CD1c-positive myeloid dendritic cell (primary cell): ENCODE measurements around the gene ATP6V0A1.
A peak's percentile ranks its signal among the peaks of the same experiment; 100 is the strongest.

ENCODE experiments used
- DNase-seq: peaks from one replicate; pipeline ENCODE4 v3.0.0-alpha.2; 2016; ENCODE audit errors: extremely low spot score

ATP6V0A1 gene

DNA sequence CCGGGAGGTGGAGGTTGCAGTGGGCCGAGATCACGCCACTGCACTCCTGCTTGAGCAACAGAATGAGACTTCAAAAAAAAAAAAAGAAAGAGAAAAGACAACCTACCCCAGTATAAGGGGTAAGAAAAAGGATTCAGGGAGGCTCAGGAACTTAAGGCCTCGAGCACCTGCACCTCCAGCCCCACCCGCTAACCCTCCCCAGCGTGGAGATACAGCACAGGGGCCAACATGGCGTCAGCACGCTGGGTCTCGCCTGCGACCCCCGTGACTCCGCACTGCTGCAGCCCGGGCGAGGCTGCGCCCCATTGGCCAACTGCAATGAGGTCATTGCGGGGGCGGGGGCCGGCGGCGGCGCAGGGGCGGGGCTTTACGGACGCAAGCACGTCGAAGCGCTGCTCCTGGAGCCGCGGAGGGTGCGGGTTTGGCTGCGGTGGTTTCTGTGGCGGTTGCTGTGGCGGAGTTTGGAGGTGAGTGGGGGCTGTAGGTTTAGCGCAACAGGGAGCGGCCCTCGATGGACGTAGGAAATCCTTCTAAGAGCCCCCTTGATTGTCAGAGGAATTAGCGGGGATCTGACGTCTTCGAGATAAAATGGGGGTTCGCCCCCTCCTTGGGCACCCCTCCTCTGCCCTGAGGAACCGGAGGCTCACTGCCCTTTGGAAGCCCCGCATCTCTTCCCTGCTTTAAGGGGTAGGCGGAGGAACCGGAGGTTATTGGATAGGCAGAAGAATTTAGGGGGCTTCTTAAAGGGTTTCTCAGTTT, at the start of gene ATP6V0A1:
Gene ATP6V0A1, plus strand, starts transcription at position 382 of the 759 bp plus-strand sequence. CDS start 2,017 bp downstream, outside the sequence.
- peak; percentile 93 for DNase-seq

DNA sequence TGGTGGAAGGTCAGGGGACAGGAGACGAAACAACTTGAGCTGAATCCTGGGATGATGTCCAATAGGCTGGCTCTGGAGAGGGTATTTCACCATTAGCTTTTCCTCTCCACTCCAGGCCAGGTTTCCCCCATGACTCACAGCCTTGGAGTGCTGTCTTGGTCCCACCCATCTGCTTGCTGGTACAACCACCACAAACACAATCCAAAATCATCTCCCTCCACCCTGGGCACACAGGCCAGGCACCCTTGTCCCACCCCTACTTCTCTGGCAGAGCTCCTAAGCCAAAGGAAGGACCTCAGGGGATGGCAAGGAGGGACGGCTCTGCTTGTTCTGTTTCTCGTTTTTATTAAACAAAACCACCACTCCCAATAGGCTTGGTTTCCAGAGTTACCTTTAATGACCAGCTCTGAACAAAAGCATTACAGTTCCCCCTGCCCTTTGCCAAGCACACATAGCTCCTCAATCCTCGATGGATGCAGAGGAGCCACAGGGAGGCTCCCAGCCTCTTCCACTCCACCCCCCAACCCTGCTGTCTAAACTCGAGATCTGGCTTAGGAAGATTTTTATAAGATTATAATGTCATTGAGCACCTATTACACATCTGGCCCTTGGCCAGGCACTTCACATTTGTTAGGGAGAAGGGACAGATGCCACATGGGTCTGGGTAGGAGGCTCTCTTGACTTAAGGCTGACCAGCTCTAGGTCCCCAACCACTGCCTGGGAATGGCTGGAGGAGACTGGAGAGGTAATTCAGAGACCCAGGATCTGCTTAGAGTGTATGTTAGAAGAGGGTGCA, 49.0 kb upstream of the ATP6V0A1 start:
- DNase-seq: no peak

DNA sequence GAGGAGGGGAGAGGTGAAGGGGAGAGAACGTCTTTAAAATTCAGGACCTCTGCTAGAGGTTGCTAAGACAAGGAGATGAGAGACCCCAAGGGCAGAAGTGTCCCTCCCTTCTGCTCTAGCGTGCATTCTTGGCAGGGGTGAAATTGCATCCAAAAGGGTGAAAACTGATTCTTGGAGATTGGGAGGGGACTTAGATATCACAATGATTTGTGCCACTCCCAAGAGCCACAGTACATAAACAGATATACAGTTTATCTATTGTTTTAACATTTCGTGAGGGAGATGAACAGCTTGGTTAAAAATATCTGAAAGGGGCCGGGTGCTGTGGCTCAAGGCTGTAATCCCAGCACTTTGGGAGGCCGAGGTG, 48.4 kb upstream of the ATP6V0A1 start:
- DNase-seq: no peak

DNA sequence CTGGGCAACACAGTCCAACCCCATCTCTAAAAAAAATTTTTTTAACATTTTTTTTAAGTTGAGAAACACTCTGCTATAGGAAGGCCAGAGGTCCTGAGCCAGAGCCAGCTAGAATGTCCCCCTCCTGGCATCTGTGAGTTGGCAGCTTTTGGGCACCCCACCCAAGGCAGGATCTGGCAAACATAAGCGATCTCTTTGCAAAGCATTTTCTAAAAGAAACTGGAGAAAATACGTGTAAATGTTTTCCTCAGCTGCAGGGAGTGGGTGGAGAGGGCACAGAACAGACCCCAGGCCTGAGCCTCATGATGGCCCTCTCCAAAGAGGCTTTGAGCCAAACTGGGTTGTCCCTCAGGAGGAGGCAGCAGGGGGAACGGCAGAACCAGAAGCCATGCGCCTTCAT, 47.3 kb upstream of the ATP6V0A1 start:
- no peak for DNase-seq

DNA sequence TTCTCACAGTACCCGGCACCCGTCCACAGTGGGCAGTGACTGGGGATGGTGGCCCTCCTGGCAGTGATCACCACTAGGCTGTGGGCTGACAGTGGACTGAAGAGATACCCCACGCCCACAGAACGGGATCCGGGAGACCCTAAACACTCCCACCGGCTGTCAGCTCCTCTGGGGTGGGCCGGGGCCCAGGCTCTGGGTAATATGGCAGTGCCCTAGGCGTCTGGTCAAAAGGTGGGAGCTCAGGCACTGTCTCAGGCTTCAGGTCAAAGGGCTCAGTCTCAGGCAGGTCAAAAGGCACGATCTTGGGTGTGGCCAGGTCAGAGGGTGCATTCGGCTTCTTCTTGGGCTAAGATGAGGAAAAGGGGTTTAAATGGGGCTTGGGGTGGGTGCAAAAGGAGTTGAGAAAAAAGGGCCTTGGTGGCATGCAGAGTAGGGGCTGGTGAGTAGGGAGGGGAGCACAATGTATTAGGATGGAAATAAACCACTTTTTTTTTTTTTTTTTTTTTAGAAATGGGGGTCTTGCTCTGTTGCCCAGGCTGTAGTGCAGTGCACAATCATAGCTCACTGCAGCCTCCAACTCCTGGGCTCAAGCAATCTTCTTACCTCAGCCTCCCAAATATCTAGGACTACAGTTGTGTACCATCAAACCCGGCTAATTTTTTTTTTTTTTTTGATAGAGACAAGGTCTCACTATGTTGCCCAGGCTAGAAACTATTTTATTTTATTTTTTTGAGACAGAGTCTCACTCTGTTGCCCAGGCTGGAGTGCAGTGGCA, 46.6 kb upstream of the ATP6V0A1 start:
- DNase-seq: no peak

DNA sequence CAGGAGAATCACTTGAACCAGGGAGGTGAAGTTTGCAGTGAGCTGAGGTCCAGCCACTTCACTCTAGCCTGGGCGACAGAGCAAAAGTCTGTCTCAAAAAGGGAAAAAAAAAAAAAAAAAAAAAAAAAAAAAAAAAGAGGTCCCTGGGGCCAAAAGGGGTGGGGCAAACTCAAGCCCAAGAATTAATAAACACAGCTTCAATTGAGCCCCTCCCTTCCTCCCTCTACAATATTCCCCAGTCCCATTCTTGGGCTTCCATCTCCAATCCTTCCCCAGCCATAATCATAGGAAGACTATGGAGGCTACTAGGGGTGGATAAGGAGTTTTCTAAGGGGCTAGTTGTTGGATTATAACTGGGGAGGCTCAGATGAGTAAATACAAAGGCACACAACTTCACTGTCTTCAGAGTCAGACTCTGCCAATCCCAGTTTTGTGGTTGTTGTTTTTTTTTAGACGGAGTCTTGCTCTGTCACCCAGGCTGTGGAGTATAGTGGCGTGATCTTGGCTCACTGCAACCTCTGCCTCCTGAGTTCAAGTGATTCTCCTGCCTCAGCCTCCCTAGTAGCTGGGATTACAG, 45.1 kb upstream of the ATP6V0A1 start:
- DNase-seq: no peak

DNA sequence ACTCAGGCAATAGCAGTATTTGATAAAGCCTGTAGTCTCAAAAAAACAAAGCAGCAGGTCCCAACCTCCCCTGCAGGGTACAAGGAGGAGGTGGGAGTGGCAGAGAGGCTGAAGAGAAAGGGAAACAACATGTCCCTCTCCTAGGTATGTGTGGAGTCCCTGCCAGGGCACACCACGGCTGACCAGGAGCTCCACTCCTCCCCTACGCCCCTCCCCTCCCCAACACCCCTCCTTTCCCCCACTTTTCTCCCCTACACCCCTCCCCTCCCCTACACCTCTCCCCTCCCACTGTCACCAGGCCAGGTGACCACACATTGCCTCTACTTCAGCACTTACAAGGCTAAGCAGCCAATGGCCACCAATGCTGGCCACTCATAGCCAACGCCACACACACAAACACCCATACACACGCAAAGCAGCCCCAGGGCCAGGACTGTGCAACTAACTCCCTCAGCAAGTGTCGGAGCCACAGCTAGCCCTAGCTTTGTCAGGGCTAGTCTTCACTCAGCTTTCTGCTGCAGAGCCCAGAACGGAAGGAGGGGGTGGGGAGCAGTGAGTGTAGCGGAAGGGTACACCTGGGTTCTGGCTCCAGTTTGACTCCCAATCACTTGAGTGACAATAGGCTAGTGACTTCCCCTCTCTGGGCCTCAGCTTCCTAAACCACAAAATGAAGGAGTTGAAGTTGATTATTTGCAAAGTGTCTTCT, 43.8 kb upstream of the ATP6V0A1 start:
- DNase-seq: peak; percentile 30

DNA sequence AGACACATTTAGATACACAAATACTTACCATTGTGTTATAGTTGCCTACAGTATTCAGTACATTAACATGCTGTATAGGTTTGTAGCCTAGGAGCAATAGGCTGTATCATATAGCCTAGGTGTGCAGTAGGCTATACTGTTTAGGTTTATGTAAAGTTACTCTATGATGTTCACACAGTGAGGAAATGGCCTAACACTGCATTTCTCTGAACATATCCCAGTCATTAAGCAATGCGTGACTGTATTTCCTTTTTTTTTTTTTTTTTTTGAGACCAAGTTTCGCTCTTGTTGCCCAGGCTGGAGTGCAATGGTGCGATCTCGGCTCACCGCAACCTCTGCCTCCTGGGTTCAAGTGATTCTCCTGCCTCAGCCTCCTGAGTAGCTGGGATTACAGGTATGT, 40.7 kb upstream of the ATP6V0A1 start:
- DNase-seq: peak; percentile 64

DNA sequence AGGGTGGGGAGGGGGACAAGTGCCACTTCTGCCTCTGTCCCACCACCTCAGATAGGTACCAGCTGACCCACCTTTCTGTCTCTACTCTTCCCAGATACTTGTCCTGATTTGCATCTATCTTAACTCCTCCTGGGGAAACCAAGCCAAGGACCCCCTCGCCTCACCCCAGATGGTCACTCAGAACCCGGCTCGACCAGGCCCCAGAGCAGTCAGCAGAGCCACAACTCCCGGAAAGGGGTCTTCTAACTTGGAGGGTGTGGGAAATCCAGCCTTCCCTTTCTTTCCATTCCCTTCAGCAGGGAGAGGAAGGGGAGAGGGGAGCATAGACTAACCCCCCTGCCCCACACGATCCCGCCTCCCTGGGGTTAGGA, 37.6 kb upstream of the ATP6V0A1 start:
- DNase-seq: no peak

DNA sequence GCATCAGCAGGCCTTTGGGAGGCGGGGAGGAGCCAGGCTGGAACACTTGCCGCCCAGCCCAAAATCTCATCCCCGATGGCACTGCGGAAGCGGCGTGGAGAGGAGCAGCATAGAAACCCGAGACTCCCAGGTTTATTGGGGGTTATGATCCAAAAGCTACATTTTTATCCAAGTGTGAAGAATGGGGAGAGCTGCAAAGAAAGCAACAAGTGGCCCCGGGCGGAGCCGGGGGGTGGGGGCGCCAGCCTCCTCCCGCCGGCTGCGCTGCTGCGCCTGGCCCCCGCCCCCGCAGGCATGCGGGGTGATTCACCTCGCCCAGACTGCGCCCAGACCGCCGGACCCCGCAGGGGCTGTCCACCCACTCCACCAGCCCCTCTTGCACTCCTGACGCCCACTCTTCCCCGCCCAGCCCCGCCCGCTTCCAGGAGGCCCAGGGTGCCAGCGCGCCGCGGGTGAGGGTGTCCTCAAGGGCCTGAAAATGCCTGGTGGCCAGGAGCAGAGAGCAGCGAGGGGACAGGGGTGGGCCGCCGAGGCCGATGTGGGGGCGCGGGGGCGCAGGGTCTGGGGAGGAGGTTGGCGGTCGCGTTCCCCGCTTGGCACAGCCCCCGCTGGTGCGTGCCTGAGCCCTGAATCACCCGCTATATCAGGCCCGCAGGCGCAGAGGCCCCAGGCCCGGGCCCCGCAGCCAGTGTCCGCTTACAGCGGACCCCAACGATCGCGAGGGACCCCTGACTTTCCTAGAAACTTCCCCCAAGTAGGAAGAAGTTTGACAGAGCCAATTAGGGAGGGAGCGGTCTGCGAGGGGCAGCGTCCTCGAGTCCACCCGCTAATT, 37.0 kb upstream of the ATP6V0A1 start:
- peak; percentile 46 for DNase-seq

DNA sequence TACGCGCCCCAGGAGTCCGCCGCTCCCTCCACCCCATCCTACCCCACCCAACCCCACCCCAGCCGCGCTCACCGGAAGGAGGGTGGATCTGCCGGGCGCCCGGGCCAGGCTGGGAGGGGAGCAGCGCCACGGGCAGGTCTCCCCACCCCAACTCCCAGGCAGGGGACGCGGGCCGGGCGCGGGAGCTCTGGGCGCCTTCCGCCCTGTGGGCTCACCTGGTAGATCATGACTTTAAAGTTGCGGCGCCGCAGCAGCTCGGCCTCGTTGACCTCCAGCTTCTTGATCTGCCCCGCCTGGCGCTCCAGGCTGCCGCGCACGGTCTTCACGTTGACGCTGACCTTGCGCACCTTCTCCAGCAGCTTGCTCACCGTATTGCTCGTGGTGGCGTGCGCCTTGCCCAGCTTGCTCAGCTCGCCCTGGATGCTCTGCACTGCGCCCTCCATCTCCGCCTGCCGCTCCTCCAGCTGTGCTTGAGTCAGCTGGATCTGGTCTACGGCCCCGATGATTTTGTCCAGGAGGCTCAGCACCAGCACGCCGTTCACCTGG, 36.2 kb upstream of the ATP6V0A1 start:
- DNase-seq: no peak

DNA sequence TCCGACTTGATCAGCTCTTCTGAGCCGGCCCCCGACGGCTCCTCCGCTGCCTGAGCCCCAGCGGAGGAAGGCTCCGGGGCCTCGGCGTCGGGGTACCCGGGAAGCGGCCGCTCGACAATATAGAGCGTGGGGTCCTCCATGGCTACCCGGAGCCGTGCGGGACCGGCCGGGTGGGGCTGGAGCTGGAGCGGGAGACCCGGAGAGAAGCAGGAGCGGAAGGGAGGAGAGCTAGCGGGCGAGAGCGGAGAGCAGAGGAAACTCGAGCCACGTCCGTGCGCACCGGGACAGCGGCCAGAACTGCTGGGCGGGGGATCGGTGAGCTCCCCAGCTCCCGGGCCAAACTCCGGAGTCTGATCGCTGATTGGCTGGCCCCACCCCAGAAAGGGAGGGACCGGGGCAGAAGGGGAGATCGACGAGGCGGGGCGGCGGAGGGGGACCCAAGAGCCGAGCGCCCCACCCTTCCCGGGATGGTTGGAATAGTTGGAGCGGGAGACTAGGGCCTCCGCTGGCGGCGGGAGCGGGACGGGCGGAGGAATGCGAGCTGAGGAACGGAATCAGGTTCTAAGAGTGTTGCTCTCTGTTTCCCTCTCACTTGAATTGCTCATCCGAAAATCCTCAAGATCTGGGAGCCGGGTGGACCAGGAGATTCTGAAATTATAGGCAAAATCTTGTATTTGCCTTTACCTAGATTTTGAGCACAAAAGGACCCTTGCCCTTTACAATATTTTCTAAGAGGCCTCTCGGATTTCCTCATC, 35.5 kb upstream of the ATP6V0A1 start, which contains the start of gene CAVIN1:
Gene CAVIN1, minus strand, starts transcription at position 299 of the 755 bp plus-strand sequence. Its CDS starts 159 bp downstream, at position 140.
- peak; percentile 35 for DNase-seq

DNA sequence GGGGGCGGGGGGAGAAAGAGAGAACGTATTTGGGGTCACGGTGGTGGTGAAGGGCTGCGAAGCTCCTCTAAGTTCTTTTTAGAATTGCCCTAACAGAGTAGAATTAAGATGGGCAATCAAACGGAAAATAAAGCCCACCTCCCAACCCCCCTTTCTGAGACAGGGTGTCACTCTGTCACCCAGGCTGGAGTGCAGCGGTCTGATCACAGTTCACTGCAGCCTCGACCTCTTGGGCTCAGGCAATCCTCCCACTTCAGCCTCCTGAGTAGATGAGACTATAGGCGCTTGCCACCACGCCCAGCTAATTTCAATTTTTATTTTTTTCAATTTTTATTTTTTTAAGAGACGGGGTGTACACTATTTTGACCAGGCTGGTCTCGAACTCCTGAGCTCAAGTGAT, 34.9 kb upstream of the ATP6V0A1 start:
- DNase-seq: no peak

DNA sequence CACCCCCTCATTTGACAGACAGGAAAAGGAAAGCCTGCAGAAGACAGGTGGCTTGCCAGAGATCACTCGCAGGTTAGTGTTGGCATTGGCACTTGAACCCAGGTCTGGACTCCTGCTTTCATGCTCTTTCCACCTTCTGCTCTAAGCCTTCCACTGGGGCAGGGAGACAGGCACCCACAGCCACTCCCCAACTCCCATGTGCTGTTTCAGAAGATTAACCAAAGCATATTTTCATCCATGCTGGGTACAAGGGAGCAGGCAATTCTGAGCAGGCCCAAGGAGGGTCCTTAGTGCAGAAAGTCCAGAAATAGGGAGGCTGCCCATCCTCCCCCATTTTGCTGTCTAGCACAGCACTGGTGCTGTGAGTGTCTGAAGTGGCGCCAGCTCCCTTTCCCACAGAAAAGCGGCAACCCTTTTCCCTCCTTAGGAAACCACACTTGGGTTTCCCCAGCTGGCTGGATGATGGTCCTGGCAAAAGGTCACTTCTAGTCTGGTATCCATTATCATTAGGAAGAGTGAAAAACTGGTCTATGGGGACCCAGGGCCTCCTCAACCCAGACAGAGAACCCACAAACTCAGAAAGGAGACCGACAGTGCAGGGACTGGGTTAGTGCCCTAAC, 33.6 kb upstream of the ATP6V0A1 start:
- DNase-seq: no peak

DNA sequence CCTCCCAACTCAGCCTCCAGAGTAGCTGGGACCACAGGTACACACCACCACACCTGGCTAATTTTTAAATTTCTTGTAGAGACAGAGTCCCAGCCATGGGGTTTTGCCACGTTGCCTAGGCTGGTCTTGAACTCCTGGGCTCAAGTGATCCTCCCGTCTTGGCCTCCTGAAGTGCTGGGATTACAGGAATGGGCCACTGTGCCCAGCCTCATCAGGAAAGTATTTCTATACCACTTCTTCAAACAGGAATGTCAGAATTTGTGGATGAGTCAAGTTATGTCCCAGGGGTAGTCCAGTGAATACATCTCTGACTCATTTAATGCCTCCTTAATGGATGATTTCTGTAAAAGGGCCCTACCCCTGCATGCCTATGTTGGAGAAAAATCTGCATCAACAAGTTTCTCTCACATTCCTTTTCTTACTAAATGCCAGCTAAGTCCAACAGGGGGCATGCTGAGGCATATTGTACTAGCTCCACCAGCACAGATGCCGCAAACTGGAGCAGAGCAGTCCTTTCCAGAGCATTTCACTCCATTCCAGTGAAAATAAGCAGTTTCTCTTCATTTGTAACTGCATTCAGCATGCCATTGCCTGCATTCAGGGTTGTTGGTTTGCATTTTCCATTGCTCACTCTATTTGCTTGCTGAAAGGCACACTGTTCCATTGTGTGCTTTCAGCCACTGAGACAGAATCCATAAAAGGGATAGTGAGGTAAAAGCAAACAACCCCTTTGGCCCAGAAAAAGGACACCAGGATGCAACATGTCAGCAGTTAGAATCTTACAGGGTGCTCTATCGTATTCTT, 30.3 kb upstream of the ATP6V0A1 start:
- DNase-seq: peak; percentile 70

DNA sequence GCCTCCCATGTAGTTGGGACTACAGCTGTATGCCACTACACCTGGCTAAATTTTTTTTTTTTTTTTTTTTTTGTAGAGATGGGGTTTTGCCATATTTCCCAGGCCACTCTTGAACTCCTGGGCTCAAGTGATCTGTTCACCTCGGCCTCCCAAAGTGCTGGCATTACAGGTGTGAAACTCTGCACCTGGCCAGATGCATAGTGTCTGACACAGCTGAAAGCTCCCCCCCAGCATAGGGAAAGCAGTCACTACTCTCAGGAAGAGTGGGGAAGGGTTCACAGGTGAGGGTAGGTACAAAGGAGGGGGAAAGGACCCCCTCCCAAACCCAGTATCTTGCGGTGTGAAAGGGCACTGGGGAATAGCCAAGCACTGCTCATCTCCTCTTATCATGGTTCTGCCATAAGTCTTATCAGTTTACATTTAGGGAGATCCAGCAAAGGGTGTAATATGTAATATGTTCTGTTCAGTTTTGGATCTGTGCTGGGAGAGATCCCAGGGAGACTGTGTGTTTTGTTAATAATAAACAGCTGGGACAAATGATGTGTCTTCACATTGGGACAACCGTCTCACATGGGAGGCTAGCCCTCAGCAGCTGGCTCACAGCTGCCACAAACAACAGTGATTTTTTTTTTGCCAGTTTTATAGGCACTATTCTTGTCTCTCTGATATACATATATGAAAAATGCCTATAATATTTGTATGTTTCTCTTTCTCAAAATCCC, 28.8 kb upstream of the ATP6V0A1 start:
- DNase-seq: no peak

DNA sequence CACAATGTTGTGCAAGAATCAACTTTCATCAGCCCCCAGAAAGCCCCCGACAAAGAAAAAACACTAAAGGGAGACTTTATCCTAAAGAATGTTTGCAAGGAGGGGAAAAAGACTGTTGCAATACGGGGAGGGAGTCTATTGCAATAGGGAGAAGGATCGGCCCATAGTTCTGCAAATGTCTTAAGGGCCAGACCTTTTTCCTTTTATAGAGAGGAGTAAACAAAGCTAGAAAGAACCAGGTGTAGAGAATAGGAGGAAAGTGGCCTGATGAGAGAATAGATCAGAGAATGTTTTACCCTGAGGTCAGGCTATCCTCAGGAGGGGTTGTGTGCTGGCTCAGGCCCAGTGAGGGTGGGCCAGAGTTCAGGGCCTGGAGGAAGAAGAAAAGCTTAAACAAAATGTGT, 26.9 kb upstream of the ATP6V0A1 start:
- DNase-seq: no peak
